ENCODE measurements around the gene BAZ1B.

BAZ1B gene

GRCh38 chr7:73520673-73521635 is 1.1 kb downstream of the BAZ1B start:
- Histone ChIP-seq H3K27ac (ENCODE audit: low read depth, low read length) (peak overlapping the region; percentile 78), H3K36me3 (ENCODE audit: control insufficient read depth, low read length) (peaks cover 58% of the 10 kb centered on the region), H3K27me3 (ENCODE audit: control insufficient read depth, low read length) (no peaks in the 10 kb centered on the region), H3K9me3 (ENCODE audit: control insufficient read depth, insufficient read depth, low read length) (no peaks in the 10 kb centered on the region), H3F3A (ENCODE audit: control insufficient read depth, insufficient read depth) (peaks cover 20% of the 10 kb centered on the region), H3K79me2 (ENCODE audit: control insufficient read depth, low read length) (peaks cover 87% of the 10 kb centered on the region), H3K9me2 (replicated peaks; ENCODE audit: control insufficient read depth, low read length) (no peaks in the 10 kb centered on the region), H3K4me3 (ENCODE audit: low read length) (peak overlapping the region; percentile 90), H3K4me2 (ENCODE audit: low read length) (peak overlapping the region; percentile 98), H3K4me1 (ENCODE audit: control insufficient read depth, low read length) (peaks cover 68% of the 10 kb centered on the region), H4K20me1 (ENCODE audit: control insufficient read depth, insufficient read depth, low read depth, low read length) (peaks cover 34% of the 10 kb centered on the region)
- TF ChIP-seq EZH2phosphoT487 (IDR thresholded peaks at IDR 0.05; ENCODE audit: borderline replicate concordance, low read length), result no peak
- peak; percentile 16 for TF ChIP-seq CTCF (IDR thresholded peaks at IDR 0.05; ENCODE audit: low read depth, low read length, poor library complexity, severe bottlenecking)

- Histone ChIP-seq H3K36me3 (ENCODE audit: control insufficient read depth, low read length) (peaks cover 67% of the 10 kb centered on the region), H3K4me1 (ENCODE audit: control insufficient read depth, low read length) (peaks cover 68% of the 10 kb centered on the region), H3K9me2 (replicated peaks; ENCODE audit: control insufficient read depth, low read length) (no peaks in the 10 kb centered on the region), H3F3A (ENCODE audit: control insufficient read depth, insufficient read depth) (peaks cover 12% of the 10 kb centered on the region), H3K27ac (ENCODE audit: low read depth, low read length) (peak overlapping the region; percentile 78), H3K79me2 (ENCODE audit: control insufficient read depth, low read length) (peaks cover 87% of the 10 kb centered on the region), H3K4me2 (ENCODE audit: low read length) (peak overlapping the region; percentile 98), H3K9me3 (ENCODE audit: control insufficient read depth, insufficient read depth, low read length) (no peaks in the 10 kb centered on the region), H4K20me1 (ENCODE audit: control insufficient read depth, insufficient read depth, low read depth, low read length) (peaks cover 40% of the 10 kb centered on the region), H3K4me3 (ENCODE audit: low read length) (peak overlapping the region; percentile 90), H3K27me3 (ENCODE audit: control insufficient read depth, low read length) (no peaks in the 10 kb centered on the region)
- TF ChIP-seq CTCF (IDR thresholded peaks at IDR 0.05; ENCODE audit: low read depth, low read length, poor library complexity, severe bottlenecking) (no peak), EZH2phosphoT487 (IDR thresholded peaks at IDR 0.05; ENCODE audit: borderline replicate concordance, low read length) (no peak)
Measured at GRCh38 chr7:73519867-73520672, 2.0 kb downstream of the BAZ1B start.

GRCh38 chr7:73518470-73518869 is 3.6 kb downstream of the BAZ1B start:
- Histone ChIP-seq H3K27me3 (ENCODE audit: control insufficient read depth, low read length) (no peaks in the 10 kb centered on the region), H3K36me3 (ENCODE audit: control insufficient read depth, low read length) (peaks cover 80% of the 10 kb centered on the region), H3K79me2 (ENCODE audit: control insufficient read depth, low read length) (peaks cover 93% of the 10 kb centered on the region), H3K9me3 (ENCODE audit: control insufficient read depth, insufficient read depth, low read length) (no peaks in the 10 kb centered on the region), H4K20me1 (ENCODE audit: control insufficient read depth, insufficient read depth, low read depth, low read length) (peaks cover 56% of the 10 kb centered on the region), H3K4me3 (ENCODE audit: low read length) (peak overlapping the region; percentile 90), H3K4me1 (ENCODE audit: control insufficient read depth, low read length) (peaks cover 54% of the 10 kb centered on the region), H3K4me2 (ENCODE audit: low read length) (peak overlapping the region; percentile 98), H3K27ac (ENCODE audit: low read depth, low read length) (no peak overlapping the region), H3K9me2 (replicated peaks; ENCODE audit: control insufficient read depth, low read length) (no peaks in the 10 kb centered on the region), H3F3A (ENCODE audit: control insufficient read depth, insufficient read depth) (peaks cover 8% of the 10 kb centered on the region)
- TF ChIP-seq EZH2phosphoT487 (IDR thresholded peaks at IDR 0.05; ENCODE audit: borderline replicate concordance, low read length) (no peak), CTCF (IDR thresholded peaks at IDR 0.05; ENCODE audit: low read depth, low read length, poor library complexity, severe bottlenecking) (no peak)
